ENCODE results near the gene SCN5A.

DNA sequence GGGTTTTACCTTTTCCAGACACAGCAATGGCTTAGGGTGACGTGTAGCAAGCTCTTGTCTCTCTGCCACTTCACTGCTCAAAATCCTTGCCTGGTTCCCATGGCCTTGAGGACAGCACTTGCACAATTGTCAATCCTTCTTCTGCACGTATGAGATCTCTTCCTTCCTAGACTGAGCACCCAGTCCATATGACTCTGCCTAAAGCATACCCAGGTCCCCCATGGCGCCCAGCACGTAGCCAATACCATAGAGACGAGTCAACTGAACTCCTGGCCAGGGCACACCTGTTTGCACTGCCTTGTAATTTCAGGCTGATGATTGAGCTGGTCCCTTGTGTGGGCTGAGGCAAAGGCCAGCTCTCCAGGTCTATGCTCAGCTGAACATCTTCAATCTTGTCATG, 23.3 kb downstream of the SCN5A start:
- TF ChIP-seq EP300 (conservative IDR thresholded peaks at IDR 0.05; ENCODE audit: poor library complexity, severe bottlenecking), result no peak
- TF ChIP-seq, protein P1, sequence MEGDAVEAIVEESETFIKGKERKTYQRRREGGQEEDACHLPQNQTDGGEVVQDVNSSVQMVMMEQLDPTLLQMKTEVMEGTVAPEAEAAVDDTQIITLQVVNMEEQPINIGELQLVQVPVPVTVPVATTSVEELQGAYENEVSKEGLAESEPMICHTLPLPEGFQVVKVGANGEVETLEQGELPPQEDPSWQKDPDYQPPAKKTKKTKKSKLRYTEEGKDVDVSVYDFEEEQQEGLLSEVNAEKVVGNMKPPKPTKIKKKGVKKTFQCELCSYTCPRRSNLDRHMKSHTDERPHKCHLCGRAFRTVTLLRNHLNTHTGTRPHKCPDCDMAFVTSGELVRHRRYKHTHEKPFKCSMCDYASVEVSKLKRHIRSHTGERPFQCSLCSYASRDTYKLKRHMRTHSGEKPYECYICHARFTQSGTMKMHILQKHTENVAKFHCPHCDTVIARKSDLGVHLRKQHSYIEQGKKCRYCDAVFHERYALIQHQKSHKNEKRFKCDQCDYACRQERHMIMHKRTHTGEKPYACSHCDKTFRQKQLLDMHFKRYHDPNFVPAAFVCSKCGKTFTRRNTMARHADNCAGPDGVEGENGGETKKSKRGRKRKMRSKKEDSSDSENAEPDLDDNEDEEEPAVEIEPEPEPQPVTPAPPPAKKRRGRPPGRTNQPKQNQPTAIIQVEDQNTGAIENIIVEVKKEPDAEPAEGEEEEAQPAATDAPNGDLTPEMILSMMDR (IDR thresholded peaks at IDR 0.05; ENCODE audit: poor library complexity, severe bottlenecking), result no peak
- TF ChIP-seq POLR2AphosphoS5 (IDR thresholded peaks at IDR 0.05), result no peak
- TF ChIP-seq EZH2 (IDR thresholded peaks at IDR 0.05; ENCODE audit: borderline replicate concordance, insufficient read depth, low read length, poor library complexity, severe bottlenecking), result no peak

Measured in neural cell (in vitro differentiated cells).